H1 (cell line): Measurements from ENCODE around the gene COA4. TPM values are rescaled to one million over a fixed set of nuclear protein-coding genes. Genes with fewer than 3 reads are reported as not detected.

Experiments
- ATF2 ChIP-seq: IDR thresholded peaks from 2 replicates; pipeline ENCODE4 v1.6.1; 2012; ENCODE audit warnings: low read length, inconsistent platforms
- BACH1 ChIP-seq: IDR thresholded peaks from 2 replicates; pipeline ENCODE4 v1.6.1; 2012; ENCODE audit warnings: low read length, improper control_type of control experiment
- BRCA1 ChIP-seq: IDR thresholded peaks from 2 replicates; pipeline ENCODE4 v1.6.1; 2012; ENCODE audit warnings: low read depth, low read length, improper control_type of control experiment
- CEBPB ChIP-seq: IDR thresholded peaks from 2 replicates; pipeline ENCODE4 v1.6.1; 2012; ENCODE audit warnings: low read depth, low read length
- EP300 ChIP-seq, 2 experiments: IDR thresholded peaks; 1 replicate in 1 of 2; 2 replicates in 1 of 2; pipeline ENCODE4 v1.6.1; 2011 to 2012; ENCODE audit warnings: low read depth in 2 of 2, low read length in 2 of 2, mild to moderate bottlenecking in 2 of 2, borderline replicate concordance in 1 of 2, inconsistent platforms in 1 of 2, moderate library complexity in 1 of 2
- HDAC2 ChIP-seq, 2 experiments: fragments of 300-600 bp in 1 of 2; sonication (generic) in 1 of 2; IDR thresholded peaks; 2 replicates each; pipeline ENCODE4 v1.6.1; 2011 to 2012; ENCODE audit warnings: low read depth in 2 of 2, low read length in 2 of 2, mild to moderate bottlenecking in 2 of 2, moderate library complexity in 2 of 2, borderline replicate concordance in 1 of 2, inconsistent platforms in 1 of 2
- MAX ChIP-seq: IDR thresholded peaks from 2 replicates; pipeline ENCODE4 v1.6.1; 2012; ENCODE audit warnings: inconsistent platforms
- NANOG ChIP-seq: IDR thresholded peaks from 2 replicates; pipeline ENCODE4 v1.6.1; 2011; ENCODE audit warnings: low read length, low read depth, mild to moderate bottlenecking, inconsistent platforms; ENCODE audit not compliant: insufficient read depth, poor library complexity, severe bottlenecking
- PHF8 ChIP-seq: fragments of 200-600 bp; sonication (generic); conservative IDR thresholded peaks from 2 replicates; pipeline ENCODE4 v1.7.1; 2012; ENCODE audit warnings: low read depth, mild to moderate bottlenecking, inconsistent platforms, low read length, moderate library complexity
- POLR2A ChIP-seq, 2 experiments: IDR thresholded peaks; 1 replicate in 1 of 2; 2 replicates in 1 of 2; pipeline ENCODE4 v1.6.1; 2011; ENCODE audit warnings: low read depth in 2 of 2, low read length in 2 of 2, mild to moderate bottlenecking in 2 of 2; ENCODE audit errors: control extremely low read depth in 1 of 2
- POLR2AphosphoS5 ChIP-seq: IDR thresholded peaks from 2 replicates; pipeline ENCODE4 v1.6.1; 2011; ENCODE audit warnings: low read depth, low read length
- RAD21 ChIP-seq, 2 experiments: IDR thresholded peaks in 1 of 2; conservative IDR thresholded peaks in 1 of 2; 2 replicates each; pipeline ENCODE4 v1.6.1; 2011; ENCODE audit warnings: low read depth in 2 of 2, low read length in 2 of 2, improper control_type of control experiment in 1 of 2, inconsistent platforms in 1 of 2, mild to moderate bottlenecking in 1 of 2, moderate library complexity in 1 of 2
- RNF2 ChIP-seq: fragments of 200-900, 300-1000 bp; sonication (generic); IDR thresholded peaks from 2 replicates; pipeline ENCODE4 v1.7.1; 2016; ENCODE audit warnings: borderline replicate concordance, low read depth, mild to moderate bottlenecking, antibody characterized with exemption, low read length; ENCODE audit not compliant: poor library complexity, severe bottlenecking; ENCODE audit errors: missing control alignments
- SIX5 ChIP-seq: IDR thresholded peaks from 2 replicates; pipeline ENCODE4 v1.6.1; 2011; ENCODE audit warnings: mild to moderate bottlenecking, low read depth, low read length
- SP1 ChIP-seq: IDR thresholded peaks from 2 replicates; pipeline ENCODE4 v1.6.1; 2011; ENCODE audit warnings: low read depth, low read length
- SRF ChIP-seq: IDR thresholded peaks from 2 replicates; pipeline ENCODE4 v1.6.1; 2011; ENCODE audit warnings: mild to moderate bottlenecking, low read depth, low read length, moderate library complexity
- TAF1 ChIP-seq: IDR thresholded peaks from 2 replicates; pipeline ENCODE4 v1.6.1; 2011; ENCODE audit warnings: mild to moderate bottlenecking, low read depth, low read length
- USF2 ChIP-seq: IDR thresholded peaks from 2 replicates; pipeline ENCODE4 v1.6.1; 2011; ENCODE audit warnings: low read length, improper control_type of control experiment
- ZNF274 ChIP-seq: IDR thresholded peaks from 2 replicates; pipeline ENCODE4 v1.7.0; 2012; ENCODE audit warnings: low read length, borderline replicate concordance; ENCODE audit errors: extremely low read depth
- polyA plus RNA-seq, 7 experiments: library from polyadenylated mRNA; depleted of rRNA in 3 of 7; stranded (reverse) in 5 of 7; unstranded in 2 of 7; fragments of >200 nt in 5 of 7; fragments of 200-250 nt in 2 of 7; gene quantifications; 1 replicate in 5 of 7; 2 replicates in 1 of 7; 4 replicates in 1 of 7; pipeline versions ENCODE4 v1.2.1 to v1.2.3, GENCODE V29; 2011 to 2013; ENCODE audit warnings: missing spikeins in 2 of 7, mixed read lengths in 2 of 7
- total RNA-seq: library from RNA; stranded (reverse); fragmentation: NEBNext Ultra II Directional; extraction: Animal tissue kit (Norgen Biotek cat#: 25700); gene quantifications from 2 replicates; pipeline ENCODE4 v1.2.1, GENCODE V29; 2021

Gene COA4
- total and polyA plus RNA-seq, 2 of the 8 experiments (the other 6 are each of a cell fraction or from before 2014, with no cell fraction given) = 177 to 380 TPM

- TF ChIP-seq ATF2 = peak; percentile 67; the same call in 1 of the 2 replicates
- TF ChIP-seq HDAC2 (IDR thresholded peaks at IDR 0.05; ENCODE audit: borderline replicate concordance in 1 of 2, low read depth in 2 of 2, low read length in 2 of 2) = peak; percentile 90 to 96; a peak in 3 of 4 replicates
- TF ChIP-seq CEBPB = no peak
- TF ChIP-seq SP1 = peak; percentile 68; the same call in 1 of the 2 replicates
- peak; percentile 97 for TF ChIP-seq MAX
- no peak for TF ChIP-seq BRCA1
- 0 out of 4 replicates have a peak, but pooled peaks of 1 of the 2 experiments have one; percentile 1 for TF ChIP-seq RAD21 (IDR thresholded peaks at IDR 0.05 in 1 of 2, conservative IDR thresholded peaks at IDR 0.05 in 1 of 2; ENCODE audit: low read depth in 2 of 2, low read length in 2 of 2)
- TF ChIP-seq NANOG = peak; percentile 59
- TF ChIP-seq TAF1 = peak; percentile 95
- 0 out of 2 replicates have a peak, but pooled peaks have one; percentile 14 for TF ChIP-seq USF2
- no peak for TF ChIP-seq SIX5
- TF ChIP-seq POLR2A (IDR thresholded peaks at IDR 0.05; ENCODE audit: control extremely low read depth in 1 of 2, low read depth in 2 of 2, low read length in 2 of 2) = peak; percentile 88 to 97
- TF ChIP-seq EP300 (IDR thresholded peaks at IDR 0.05; ENCODE audit: borderline replicate concordance in 1 of 2, low read depth in 2 of 2, low read length in 2 of 2) = no peak
- no peak for TF ChIP-seq ZNF274
- peak; percentile 98 for TF ChIP-seq POLR2AphosphoS5
- TF ChIP-seq BACH1 = peak; percentile 92
- peak; percentile 90; the same call in 1 of the 2 replicates for TF ChIP-seq PHF8
- no peak for TF ChIP-seq SRF
- TF ChIP-seq RNF2 = no peak
These were observed at the start of gene COA4, which contains the start of gene PAAF1 (continued) for GRCh38 chr11:73876424-73877310.
